Activated naive CD8-positive, alpha-beta T cell treated with anti-CD3 and anti-CD28 coated beads, Interleukin-2, amount 10 ng/mL, durations not matched to agents 7 days and 5 days (primary cell): Measurements from ENCODE around the gene SHB. TPM values are rescaled to one million over a fixed set of nuclear protein-coding genes. Genes with fewer than 3 reads are reported as not detected.

ENCODE experiments used
- ATAC-seq: fragments of 150-1000 bp; cut with Tn5 transposase; one replicate; pipeline ENCODE4 v1.10.0; 2021; ENCODE audit warnings: low read depth, moderate library complexity
- POLR2A ChIA-PET: fragments of 350-600 bp; sonication (Branson Sonifier 250); formaldehyde crosslinking; loops from one replicate; lab custom pipeline; 2021; ENCODE audit warnings: antibody characterized with exemption; lab: Charles Lee
- DNase-seq: peaks from one replicate; pipeline ENCODE4 v3.0.0; 2021
- H3K27ac Mint-ChIP-seq: one replicate; pipeline ENCODE4 v1.8.0; 2022; ENCODE audit warnings: mild to moderate bottlenecking, mixed read lengths
- H3K27me3 Mint-ChIP-seq: one replicate; pipeline ENCODE4 v1.8.0; 2022; ENCODE audit warnings: mild to moderate bottlenecking, moderate library complexity, mixed read lengths
- H3K36me3 Mint-ChIP-seq: one replicate; pipeline ENCODE4 v1.8.0; 2021; ENCODE audit warnings: mild to moderate bottlenecking, mixed read lengths
- H3K4me1 Mint-ChIP-seq: one replicate; pipeline ENCODE4 v1.8.0; 2021; ENCODE audit warnings: mixed read lengths
- H3K4me3 Mint-ChIP-seq: one replicate; pipeline ENCODE4 v1.8.0; 2022; ENCODE audit warnings: mild to moderate bottlenecking, moderate library complexity, mixed read lengths
- H3K9me3 Mint-ChIP-seq: one replicate; pipeline ENCODE4 v1.8.0; 2021; ENCODE audit warnings: mixed read lengths
- total RNA-seq, 2 experiments: library from RNA; stranded (reverse); gene quantifications; one replicate each; pipeline ENCODE4 v1.2.3, GENCODE V29; 2021

The SHB gene
- total RNA-seq, 2 experiments from 2014 or later: 0.78 to 1.1 TPM

DNA sequence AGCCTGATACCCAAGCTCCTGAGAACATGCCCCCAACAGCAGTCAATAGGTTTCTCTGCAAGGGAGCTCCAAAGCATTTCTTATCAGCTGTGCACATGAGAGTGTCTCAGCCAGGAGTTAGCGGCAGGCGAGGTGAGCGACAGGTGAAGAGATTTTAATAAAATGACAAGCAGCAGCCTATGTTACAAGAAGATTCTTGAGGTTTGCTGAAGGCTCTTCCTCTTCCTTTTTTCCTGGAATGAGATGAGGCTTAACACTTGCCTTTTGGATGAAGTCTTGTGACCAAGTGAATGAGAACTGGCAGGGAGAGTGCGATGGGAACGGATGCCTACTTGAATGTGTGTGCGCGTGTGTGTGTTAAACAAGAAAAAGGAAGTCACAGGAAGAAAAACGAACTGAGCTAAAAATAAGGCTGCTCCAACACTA lies 76.1 kb downstream of the SHB start:
- Mint-ChIP-seq H3K9me3 (no peaks in the 10 kb centered on the region), H3K27ac (peak overlapping the region; percentile 4)
- POLR2A ChIA-PET: no interaction called here

DNA sequence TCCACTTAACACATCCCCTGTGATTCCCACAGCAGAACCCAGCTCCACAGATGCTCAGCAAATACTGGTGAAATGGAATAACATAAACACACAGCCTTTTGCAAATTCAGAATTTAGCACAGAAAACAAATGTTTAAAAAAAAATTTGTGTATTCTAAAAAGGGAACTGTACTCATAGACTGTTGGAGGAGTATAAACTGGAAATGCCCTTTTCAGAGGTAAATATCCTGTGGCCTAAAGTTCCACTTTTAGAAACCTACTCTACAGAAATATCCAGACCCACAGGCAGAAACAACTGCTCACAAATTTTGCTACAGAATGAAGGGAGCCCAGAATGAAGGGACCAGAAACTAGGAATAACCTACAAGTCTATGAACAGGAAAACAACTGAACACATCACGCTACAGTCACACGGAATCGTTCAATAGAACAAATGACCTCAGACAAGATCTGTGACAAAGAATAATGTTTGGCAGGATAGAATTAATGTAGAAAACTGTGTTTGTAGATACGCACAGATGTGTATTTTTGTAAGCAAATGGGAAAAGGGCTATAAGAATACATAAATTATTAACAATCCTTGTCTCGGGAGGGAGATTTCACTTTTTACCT lies 78.5 kb downstream of the SHB start:
- DNase-seq: no peak
- no peaks in the 10 kb centered on the region for H3K9me3 Mint-ChIP-seq

More for the DNA sequence above, 76.1 kb downstream of the SHB start:
- DNase-seq (no peak), ATAC-seq (peak; percentile 18)
- no peaks in the 10 kb centered on the region for H3K36me3 Mint-ChIP-seq
- H3K4me1 Mint-ChIP-seq: peaks cover 19% of the 10 kb centered on the region
- H3K27me3 Mint-ChIP-seq: peaks cover 10% of the 10 kb centered on the region
- peak overlapping the region; percentile 40 for H3K4me3 Mint-ChIP-seq

DNA sequence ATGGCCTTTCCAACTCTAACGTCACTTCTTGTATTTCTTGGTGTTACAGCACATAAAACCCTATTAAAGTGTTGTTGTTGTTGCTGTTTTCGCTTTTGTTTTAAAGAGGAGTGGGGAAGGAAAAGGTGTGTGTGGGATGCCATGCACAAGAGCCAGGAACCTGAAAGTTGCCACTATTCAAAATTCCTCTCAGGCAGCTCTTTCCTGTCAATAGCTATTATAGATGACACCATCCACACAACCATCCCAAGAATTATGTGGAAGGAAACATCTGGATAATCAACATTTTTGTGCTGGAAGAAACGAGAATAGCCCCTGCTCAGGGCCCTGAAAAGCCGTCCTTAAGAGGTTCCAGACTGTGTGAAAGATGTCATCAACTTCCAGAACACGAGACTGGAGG lies 79.3 kb downstream of the SHB start:
- DNase-seq: no peak
- Mint-ChIP-seq H3K4me1 (peaks cover 20% of the 10 kb centered on the region), H3K27ac (no peak overlapping the region), H3K9me3 (no peaks in the 10 kb centered on the region), H3K4me3 (no peak overlapping the region), H3K27me3 (peaks cover 10% of the 10 kb centered on the region), H3K36me3 (no peaks in the 10 kb centered on the region)
- POLR2A ChIA-PET: no interaction called here
- ATAC-seq: no peak

More for the DNA sequence above, 78.5 kb downstream of the SHB start:
- Mint-ChIP-seq H3K36me3 (no peaks in the 10 kb centered on the region), H3K27ac (no peak overlapping the region), H3K27me3 (peaks cover 10% of the 10 kb centered on the region), H3K4me1 (peaks cover 22% of the 10 kb centered on the region), H3K4me3 (no peak overlapping the region)
- POLR2A ChIA-PET: no interaction called here
- no peak for ATAC-seq

- H3K27ac Mint-ChIP-seq: no peak overlapping the region
- ATAC-seq (no peak), DNase-seq (no peak)
- peaks cover 15% of the 10 kb centered on the region for H3K4me1 Mint-ChIP-seq
- no peak overlapping the region for H3K4me3 Mint-ChIP-seq
- H3K27me3 Mint-ChIP-seq: peaks cover 4% of the 10 kb centered on the region
- no peaks in the 10 kb centered on the region for H3K36me3 Mint-ChIP-seq
- no peaks in the 10 kb centered on the region for H3K9me3 Mint-ChIP-seq
- POLR2A ChIA-PET: no interaction called here
Measured at GRCh38 chr9:37988602-37989001, 80.4 kb downstream of the SHB start.

DNA sequence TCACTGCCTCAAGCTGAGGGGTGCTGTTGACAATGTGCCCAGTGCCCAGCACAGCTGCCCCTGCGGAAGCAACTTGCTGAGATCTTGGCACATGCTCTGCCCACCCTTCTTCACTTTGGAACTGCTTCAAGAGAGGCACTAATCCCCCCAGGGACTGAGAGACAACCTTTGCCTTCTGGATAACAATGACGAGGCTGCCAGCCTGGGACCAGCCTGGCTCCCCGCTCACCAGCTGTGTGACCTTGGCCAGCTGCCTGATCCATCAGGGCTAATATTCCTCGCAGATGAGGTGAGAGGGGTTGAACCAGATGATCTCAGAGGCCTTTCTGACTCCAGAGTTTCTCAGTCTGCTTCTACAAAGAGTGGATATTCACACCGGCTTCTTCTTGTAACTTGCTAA lies 81.0 kb downstream of the SHB start:
- H3K27me3 Mint-ChIP-seq: peaks cover 4% of the 10 kb centered on the region
- H3K27ac Mint-ChIP-seq: no peak overlapping the region
- POLR2A ChIA-PET: no interaction called here
- no peak overlapping the region for H3K4me3 Mint-ChIP-seq
- no peaks in the 10 kb centered on the region for H3K9me3 Mint-ChIP-seq
- H3K4me1 Mint-ChIP-seq: peaks cover 13% of the 10 kb centered on the region
- DNase-seq (no peak), ATAC-seq (no peak)
- H3K36me3 Mint-ChIP-seq: no peaks in the 10 kb centered on the region

DNA sequence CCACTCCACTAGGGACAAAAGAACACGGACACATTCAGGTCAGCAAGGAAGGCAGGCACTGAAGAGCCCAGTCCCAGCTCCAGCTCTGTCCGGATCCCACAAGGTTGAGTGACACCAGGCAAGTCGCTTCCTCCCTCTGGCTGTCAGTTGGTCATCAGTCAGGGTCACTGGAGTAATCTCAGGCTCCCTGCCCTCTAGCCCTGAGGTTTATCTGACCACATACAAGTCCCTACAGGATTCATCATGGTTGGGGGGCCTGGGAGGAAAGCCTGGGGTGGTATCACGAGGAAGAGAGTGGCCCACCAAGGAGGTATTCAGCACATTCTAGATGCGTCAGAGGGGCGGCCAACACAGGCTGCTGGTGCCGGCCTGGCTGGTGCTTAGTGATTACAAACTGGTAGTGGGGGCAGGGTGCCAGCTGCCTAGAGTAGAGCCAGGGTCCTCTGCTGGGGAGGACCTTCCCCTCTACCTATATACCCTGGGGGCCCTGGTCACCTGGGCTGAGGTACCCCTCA lies 81.5 kb downstream of the SHB start:
- Mint-ChIP-seq H3K4me1 (peaks cover 8% of the 10 kb centered on the region), H3K9me3 (no peaks in the 10 kb centered on the region), H3K27me3 (peaks cover 4% of the 10 kb centered on the region), H3K4me3 (no peak overlapping the region), H3K27ac (no peak overlapping the region), H3K36me3 (no peaks in the 10 kb centered on the region)
- ATAC-seq (no peak), DNase-seq (no peak)
- POLR2A ChIA-PET: no interaction called here

- peaks cover 7% of the 10 kb centered on the region for H3K4me1 Mint-ChIP-seq
- H3K27me3 Mint-ChIP-seq: peaks cover 4% of the 10 kb centered on the region
- no peaks in the 10 kb centered on the region for H3K36me3 Mint-ChIP-seq
- POLR2A ChIA-PET: no interaction called here
- H3K27ac Mint-ChIP-seq: no peak overlapping the region
- no peak for DNase-seq
- H3K9me3 Mint-ChIP-seq: no peaks in the 10 kb centered on the region
- H3K4me3 Mint-ChIP-seq: no peak overlapping the region
- ATAC-seq: no peak
Measured at GRCh38 chr9:37986771-37987258, 82.2 kb downstream of the SHB start.

DNA sequence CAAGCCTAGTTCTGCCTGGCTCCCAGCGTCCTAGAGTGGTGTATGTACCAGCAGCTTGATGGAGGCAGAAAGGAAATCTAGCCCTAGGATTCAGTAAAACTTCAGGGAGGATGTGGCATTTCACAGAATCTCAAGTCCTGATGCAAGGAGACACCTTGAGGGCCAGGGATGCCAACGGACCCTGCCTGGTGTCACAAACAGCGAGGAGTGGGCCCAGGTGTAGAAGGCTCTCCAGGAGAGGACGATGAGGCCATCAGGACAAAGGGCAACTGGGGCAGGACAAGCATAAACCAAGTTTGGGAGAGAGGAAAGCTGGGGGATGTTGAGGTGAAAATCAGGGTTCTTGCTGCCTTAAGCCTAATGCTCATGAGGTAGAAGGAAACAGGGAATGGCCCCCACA lies 83.0 kb downstream of the SHB start:
- Mint-ChIP-seq H3K9me3 (no peaks in the 10 kb centered on the region), H3K36me3 (no peaks in the 10 kb centered on the region), H3K4me1 (peaks cover 7% of the 10 kb centered on the region), H3K4me3 (no peak overlapping the region), H3K27ac (no peak overlapping the region), H3K27me3 (peaks cover 4% of the 10 kb centered on the region)
- POLR2A ChIA-PET: no interaction called here
- no peak for ATAC-seq
- DNase-seq: no peak

DNA sequence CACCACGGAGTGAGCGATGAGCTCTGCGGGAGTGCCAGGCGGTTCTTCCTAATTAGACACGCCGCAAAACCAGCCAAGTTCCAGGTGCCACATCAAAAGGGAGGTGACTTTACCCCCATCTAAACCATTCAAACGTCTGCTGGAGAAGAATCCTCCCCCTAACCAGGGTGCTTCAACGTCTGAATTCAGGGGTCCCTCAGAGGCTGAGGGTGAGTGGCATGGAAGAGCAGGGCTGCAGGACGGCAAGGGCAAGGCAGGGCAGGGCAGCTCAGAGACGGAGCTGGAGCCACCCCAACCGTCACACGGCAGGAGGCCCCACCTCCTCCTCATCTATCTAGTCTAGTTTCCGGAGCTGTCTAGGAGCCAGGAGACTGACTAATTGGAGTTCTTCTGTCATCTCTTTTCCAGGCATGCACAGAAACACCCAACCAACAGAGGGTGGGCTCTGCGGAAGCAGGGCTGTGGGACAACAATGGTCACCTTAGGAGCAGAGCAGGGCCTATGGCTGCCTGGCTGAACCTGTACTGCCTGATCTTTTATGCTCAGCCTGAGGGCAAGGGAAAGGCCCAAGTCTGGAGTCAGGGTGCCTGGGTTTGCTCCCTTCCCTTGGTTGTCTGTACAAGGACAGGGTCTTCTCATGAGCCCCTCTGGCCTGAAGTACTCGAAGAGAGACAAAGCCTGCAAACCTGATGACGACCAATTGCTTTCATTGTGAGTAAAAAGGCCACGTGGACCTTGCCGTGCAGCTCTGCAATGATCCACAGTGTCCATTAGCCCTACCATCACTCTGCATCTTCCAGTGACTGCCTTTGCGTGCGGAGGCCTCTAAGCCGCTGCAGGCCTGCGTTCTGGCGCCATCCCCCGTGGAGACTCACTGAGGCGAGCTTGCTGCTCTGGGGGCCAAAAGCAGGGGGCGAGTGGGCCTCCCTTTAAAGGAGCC lies 84.1 kb downstream of the SHB start:
- peaks cover 7% of the 10 kb centered on the region for H3K4me1 Mint-ChIP-seq
- DNase-seq (no peak), ATAC-seq (peak; percentile 78)
- POLR2A ChIA-PET: no interaction called here
- H3K4me3 Mint-ChIP-seq: no peak overlapping the region
- no peaks in the 10 kb centered on the region for H3K36me3 Mint-ChIP-seq
- H3K9me3 Mint-ChIP-seq: no peaks in the 10 kb centered on the region
- peaks cover 4% of the 10 kb centered on the region for H3K27me3 Mint-ChIP-seq
- H3K27ac Mint-ChIP-seq: no peak overlapping the region

- DNase-seq (no peak), ATAC-seq (no peak)
- POLR2A ChIA-PET: no interaction called here
- no peaks in the 10 kb centered on the region for H3K9me3 Mint-ChIP-seq
- no peak overlapping the region for H3K4me3 Mint-ChIP-seq
- H3K27me3 Mint-ChIP-seq: peaks cover 3% of the 10 kb centered on the region
- no peaks in the 10 kb centered on the region for H3K36me3 Mint-ChIP-seq
- peaks cover 7% of the 10 kb centered on the region for H3K4me1 Mint-ChIP-seq
- H3K27ac Mint-ChIP-seq: no peak overlapping the region
Measured at GRCh38 chr9:37984278-37984671, 84.8 kb downstream of the SHB start.

DNA sequence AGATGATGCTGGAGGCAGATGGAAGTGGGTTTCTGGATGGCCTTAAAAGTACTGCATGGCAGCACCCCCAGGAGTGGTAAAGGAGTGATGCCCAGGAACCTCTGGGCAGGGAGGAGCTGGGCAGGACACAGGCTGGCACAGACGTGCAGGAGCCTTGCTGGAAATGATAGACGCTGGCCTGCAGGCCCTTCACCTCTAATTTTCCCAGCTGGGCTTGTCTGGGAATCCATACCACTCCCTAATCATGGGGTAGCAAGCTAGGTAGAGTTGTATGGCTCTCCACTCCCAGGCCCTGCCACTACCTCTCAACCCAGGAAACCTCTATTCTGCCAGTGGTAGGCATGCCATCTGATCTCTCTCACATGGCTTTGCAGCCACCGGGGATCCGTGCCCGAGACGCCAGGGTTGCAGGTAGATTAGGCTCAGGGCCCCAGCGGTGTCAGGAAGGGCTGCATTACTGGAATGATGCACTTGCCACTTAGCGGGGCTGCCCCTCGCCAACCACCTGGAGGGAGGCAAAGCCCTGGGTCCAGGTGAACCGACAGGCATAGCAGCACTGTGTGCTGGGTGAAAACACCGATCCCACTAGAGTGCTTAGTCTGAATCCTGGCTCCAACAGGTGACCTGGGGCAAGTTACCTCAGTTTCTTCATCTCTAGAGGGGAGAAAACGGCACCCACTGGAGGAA lies 85.5 kb downstream of the SHB start:
- no peak overlapping the region for H3K27ac Mint-ChIP-seq
- no peaks in the 10 kb centered on the region for H3K9me3 Mint-ChIP-seq
- no peaks in the 10 kb centered on the region for H3K27me3 Mint-ChIP-seq
- H3K4me3 Mint-ChIP-seq: no peak overlapping the region
- peaks cover 7% of the 10 kb centered on the region for H3K4me1 Mint-ChIP-seq
- no peak for DNase-seq
- no peak for ATAC-seq
- no peaks in the 10 kb centered on the region for H3K36me3 Mint-ChIP-seq
- POLR2A ChIA-PET: interaction anchor here (0.6 kb wide), 1 partner anchor 34 kb away, joined by 4 read pairs; no protein-coding TSS in a partner anchor

- Mint-ChIP-seq H3K9me3 (no peaks in the 10 kb centered on the region), H3K27me3 (peaks cover 2% of the 10 kb centered on the region), H3K36me3 (no peaks in the 10 kb centered on the region), H3K4me1 (peaks cover 3% of the 10 kb centered on the region), H3K4me3 (no peak overlapping the region), H3K27ac (no peak overlapping the region)
- ATAC-seq: no peak
- DNase-seq: no peak
- POLR2A ChIA-PET: no interaction called here
Measured at GRCh38 chr9:37979844-37980243, 89.2 kb downstream of the SHB start.

- H3K27ac Mint-ChIP-seq: no peak overlapping the region
- H3K36me3 Mint-ChIP-seq: no peaks in the 10 kb centered on the region
- H3K4me3 Mint-ChIP-seq: no peak overlapping the region
- ATAC-seq (no peak), DNase-seq (no peak)
- H3K4me1 Mint-ChIP-seq: no peaks in the 10 kb centered on the region
- H3K9me3 Mint-ChIP-seq: no peaks in the 10 kb centered on the region
- POLR2A ChIA-PET: no interaction called here
- H3K27me3 Mint-ChIP-seq: peaks cover 2% of the 10 kb centered on the region
Measured at GRCh38 chr9:37978983-37979382, 90.0 kb downstream of the SHB start.
